ENCODE measurements around the gene ATF6B. TPM values are rescaled to one million over a fixed set of nuclear protein-coding genes. Genes with fewer than 3 reads are reported as not detected.
A peak's percentile ranks its signal among the peaks of the same experiment; 100 is the strongest.

Gene ATF6B
- total and polyA plus RNA-seq, 2 of the 8 experiments (the other 6 are each of a cell fraction or from before 2014, with no cell fraction given), result 38.1 to 42.2 TPM

DNA sequence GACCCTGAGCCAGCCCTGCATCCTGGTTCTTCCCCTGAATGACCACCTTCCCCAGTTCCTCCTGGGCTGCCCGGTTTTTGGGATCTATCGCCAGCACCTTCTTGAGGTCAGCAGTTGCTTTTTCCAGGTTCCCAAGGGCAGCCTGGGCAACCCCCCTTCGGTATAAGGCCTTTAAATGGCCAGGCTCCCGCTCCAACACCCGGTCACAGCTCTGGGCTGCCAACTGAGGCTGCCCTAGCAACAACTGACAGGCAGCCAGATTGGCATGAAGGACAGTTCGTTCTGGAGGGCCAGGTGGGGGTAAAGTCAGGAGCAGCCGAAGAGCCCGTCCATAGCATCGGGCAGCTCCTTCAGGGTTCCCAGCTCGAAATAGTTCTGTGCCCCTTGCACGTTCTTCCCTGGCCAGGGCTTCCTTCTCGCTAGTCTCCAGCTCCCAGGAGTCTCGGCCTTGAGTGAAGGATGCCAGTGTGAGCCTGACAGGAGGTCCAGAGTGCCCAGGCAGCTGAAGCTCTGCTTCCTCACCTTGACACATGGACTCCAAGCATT, 778 bp upstream of the ATF6B start:
- peaks cover 0 to 12% of the 10 kb centered on the region in 2 experiments; a peak in 1 of 4 replicates for H3K79me2 ChIP-seq (ENCODE audit: control insufficient read depth in 1 of 2, insufficient read depth in 2 of 2, low read length in 2 of 2)
- peak overlapping the region in 3 of 4 experiments; percentile 78 to 94 (median 87); a peak in 3 of 8 replicates for H3K4me3 ChIP-seq (ENCODE audit: extremely low read depth in 1 of 4, insufficient read depth in 2 of 4, low read depth in 3 of 4, low read length in 4 of 4)
- peaks cover 0 to 10% (median 4%) of the 10 kb centered on the region in 4 experiments; a peak in 4 of 8 replicates for H3K36me3 ChIP-seq (ENCODE audit: control insufficient read depth in 2 of 4, insufficient read depth in 4 of 4, low read length in 3 of 4)
- no peak overlapping the region for H2AFZ ChIP-seq (ENCODE audit: low read length)
- H3K4me1 ChIP-seq (replicated peaks in 1 of 4; ENCODE audit: control insufficient read depth in 3 of 4, insufficient read depth in 4 of 4, low read length in 3 of 4), result peaks cover 3 to 19% (median 8%) of the 10 kb centered on the region in 4 experiments; a peak in 6 of 7 replicates
- no peaks in the 10 kb centered on the region for H3K9me3 ChIP-seq (ENCODE audit: insufficient read depth in 2 of 2, low read depth in 1 of 2, low read length in 1 of 2)
- 0 out of 2 replicates have a peak overlapping the region, but pooled peaks have one; percentile 50 for H2BK12ac ChIP-seq (ENCODE audit: low read depth, low read length)
- H3K27me3 ChIP-seq (replicated peaks in 1 of 4; ENCODE audit: control insufficient read depth in 3 of 4, extremely low read depth in 1 of 4, insufficient read depth in 3 of 4, low read length in 3 of 4), result no peaks in the 10 kb centered on the region
- H3K23me2 ChIP-seq (ENCODE audit: low read depth, low read length), result peaks cover 5% of the 10 kb centered on the region
- peak overlapping the region; percentile 23; the same call in 1 of the 2 replicates for H4K8ac ChIP-seq (ENCODE audit: extremely low read depth, insufficient read depth, low read length)
- DNase-seq (ENCODE audit: low read depth in 1 of 2, low spot score in 2 of 2), result no peak
- H2BK120ac ChIP-seq (replicated peaks; ENCODE audit: low read depth, low read length), result no peak overlapping the region
- no peak overlapping the region for H2AK5ac ChIP-seq (ENCODE audit: low read depth, low read length)
- peak overlapping the region in 1 of 4 experiments; percentile 21; a peak in 2 of 7 replicates for H3K9ac ChIP-seq (replicated peaks in 1 of 4; ENCODE audit: extremely low read depth in 1 of 4, low read depth in 3 of 4, low read length in 3 of 4)
- no peak overlapping the region for H4K5ac ChIP-seq (ENCODE audit: insufficient read length, low read depth, low read length)
- no peak overlapping the region for H3K4ac ChIP-seq (replicated peaks; ENCODE audit: insufficient read length, low read depth, low read length)
- TF ChIP-seq CBX5 (IDR thresholded peaks at IDR 0.05; ENCODE audit: low read depth, low read length), result no peak
- no peak for TF ChIP-seq SRF (IDR thresholded peaks at IDR 0.05; ENCODE audit: low read depth, low read length)
- TF ChIP-seq TBP (IDR thresholded peaks at IDR 0.05; ENCODE audit: low read depth, low read length), result no peak
- FAIRE-seq, result no peak
- H2BK5ac ChIP-seq (ENCODE audit: low read depth, low read length), result peak overlapping the region; percentile 16; the same call in 1 of the 2 replicates
- no peak overlapping the region for H3K18ac ChIP-seq (ENCODE audit: extremely low read depth, low read length)
- no peak overlapping the region for H4K91ac ChIP-seq (replicated peaks; ENCODE audit: insufficient read length, low read length)
- H3K79me1 ChIP-seq (ENCODE audit: low read depth, low read length), result peaks cover 2% of the 10 kb centered on the region; the same call in 1 of the 2 replicates
- no peak overlapping the region for H2BK15ac ChIP-seq (ENCODE audit: low read length)
- no peak overlapping the region for H3K14ac ChIP-seq (ENCODE audit: insufficient read length)
- no peak overlapping the region for H3K56ac ChIP-seq (replicated peaks; ENCODE audit: insufficient read length, low read depth, low read length)
- POLR2A ChIA-PET (ENCODE audit: partially characterized antibody), result interaction anchor here (0.8 to 6.5 kb wide), 18 partner anchors 8 to 843 kb away, joined by 3 to 70 read pairs (median 6); partner anchors contain the start of genes AGPAT1, DXO, PRRT1 and RNF5
- H3K4me2 ChIP-seq (ENCODE audit: insufficient read depth in 1 of 2, low read depth in 2 of 2, low read length in 2 of 2), result peak overlapping the region; percentile 82 to 91
- CTCF ChIA-PET (ENCODE audit: partially characterized antibody), result interaction anchor here (1.0 to 5.6 kb wide), 9 partner anchors 11 to 53 kb away, joined by 3 to 76 read pairs (median 5); partner anchors contain the start of gene PRRT1
- H2BK20ac ChIP-seq (ENCODE audit: low read length), result no peak overlapping the region
- H3K23ac ChIP-seq (ENCODE audit: insufficient read length), result no peak overlapping the region
- WGBS, 2 experiments (ENCODE audit: extremely low coverage in 1 of 2, insufficient coverage in 1 of 2, insufficient read length in 1 of 2, insufficient replicate concordance in 2 of 2, low coverage in 1 of 2, low lambda C conversion rate in 2 of 2, missing lambda C conversion rate in 1 of 2), result 82% methylated on average over 13 of the region's 13 CpGs; no CpG with 5 or more reads in 1 of the 2 experiments
- no peaks in the 10 kb centered on the region for H4K20me1 ChIP-seq (replicated peaks in 1 of 2; ENCODE audit: control insufficient read depth in 1 of 2, insufficient read depth in 2 of 2, low read length in 2 of 2)
- H3K27ac ChIP-seq (ENCODE audit: low read depth, low read length), result peak overlapping the region; percentile 65; the same call in 1 of the 2 replicates

Data from H1 (cell line).